K562 (cell line): ENCODE data around the gene MIEF2. TPM values are rescaled to one million over a fixed set of nuclear protein-coding genes. Genes with fewer than 3 reads are reported as not detected.

ENCODE experiments used
- ARID3B ChIP-seq: fragments of 250-450 bp; sonication (Bioruptor Pico); IDR thresholded peaks from 2 replicates; pipeline ENCODE4 v1.4.0; 2020; ENCODE audit warnings: borderline replicate concordance
- E2F3 ChIP-seq: fragments of 250-450 bp; sonication (Bioruptor Pico); IDR thresholded peaks from 2 replicates; pipeline ENCODE4 v1.4.0; 2020; ENCODE audit warnings: mild to moderate bottlenecking
- FUS ChIP-seq: fragments of 200-400 bp; formaldehyde crosslinking; optimal IDR thresholded peaks from 2 replicates; pipeline ENCODE3; 2017; ENCODE audit warnings: low read depth, low read length
- KLF6 ChIP-seq: fragments of 250-450 bp; sonication (Bioruptor Pico); IDR thresholded peaks from 2 replicates; pipeline ENCODE4 v1.4.0; 2020; ENCODE audit warnings: mild to moderate bottlenecking, moderate library complexity, borderline replicate concordance
- MYC ChIP-seq, 2 experiments: fragments of 250-450 bp in 1 of 2; sonication (Bioruptor Pico) in 1 of 2; IDR thresholded peaks; 2 replicates each; pipeline versions ENCODE4 v1.5.1 to v1.6.1; 2012 to 2021; ENCODE audit warnings: low read depth in 2 of 2, borderline replicate concordance in 1 of 2, improper control_type of control experiment in 1 of 2, low read length in 1 of 2, mild to moderate bottlenecking in 1 of 2, moderate library complexity in 1 of 2
- NCOA4 ChIP-seq: fragments of 450-650 bp; IDR thresholded peaks from 2 replicates; pipeline ENCODE4 v1.6.1; 2018; ENCODE audit warnings: mild to moderate bottlenecking; ENCODE audit not compliant: partially characterized antibody
- RERE ChIP-seq: sonication (generic); formaldehyde crosslinking; IDR thresholded peaks from 2 replicates; pipeline ENCODE4 v1.8.0; 2023; ENCODE audit warnings: missing genetic modification reagents, mild to moderate bottlenecking, borderline replicate concordance
- TEAD2 ChIP-seq: fragments of 450-650 bp; IDR thresholded peaks from 2 replicates; pipeline ENCODE4 v1.6.1; 2016; ENCODE audit warnings: missing genetic modification characterization, control low read depth, missing compliant biosample characterization
- ZBTB7A ChIP-seq: IDR thresholded peaks from 2 replicates; pipeline ENCODE4 v1.6.1; 2011; ENCODE audit warnings: low read depth, mild to moderate bottlenecking, low read length, moderate library complexity, borderline replicate concordance; ENCODE audit not compliant: control insufficient read depth
- ZBTB8A ChIP-seq: fragments of 450-650 bp; IDR thresholded peaks from 2 replicates; pipeline ENCODE4 v1.6.1; 2018; ENCODE audit warnings: mild to moderate bottlenecking, moderate library complexity; ENCODE audit not compliant: partially characterized antibody
- ZNF253 ChIP-seq: fragments of 250-450 bp; sonication (Bioruptor Pico); conservative IDR thresholded peaks from 2 replicates; pipeline ENCODE4 v1.6.1; 2021; ENCODE audit warnings: mild to moderate bottlenecking
- ZNF518B ChIP-seq: fragments of 250-450 bp; sonication (Bioruptor Pico); IDR thresholded peaks from 2 replicates; pipeline ENCODE4 v1.5.0; 2021; ENCODE audit warnings: mild to moderate bottlenecking, moderate library complexity
- ZNF57 ChIP-seq: fragments of 450-650 bp; formaldehyde crosslinking; IDR thresholded peaks from 2 replicates; pipeline ENCODE4 v1.4.0; 2020; ENCODE audit warnings: mild to moderate bottlenecking, moderate library complexity
- polyA plus RNA-seq, 8 experiments: library from polyadenylated mRNA; depleted of rRNA in 4 of 8; stranded (reverse) in 5 of 8; unstranded in 3 of 8; fragments of >200 nt; fragmentation: Nextera tagmentation in 2 of 8; fragmentation: Illumina TruSeq in 1 of 8; extraction: Ambion mirVana in 2 of 8; extraction: Trizol in 1 of 8; gene quantifications; 2 replicates each; pipeline versions ENCODE4 v1.2.1 to v1.2.3, GENCODE V29; 2011 to 2014; ENCODE audit warnings: inconsistent platforms in 1 of 8, missing spikeins in 1 of 8
- total RNA-seq, 7 experiments: library from RNA; depleted of rRNA in 6 of 7; stranded (reverse); fragments of >200 nt in 6 of 7; fragmentation: Illumina TruSeq in 2 of 7; extraction: Trizol in 2 of 7; gene quantifications; 2 replicates each; pipeline versions ENCODE4 v1.2.1 to v1.2.3, GENCODE V29; 2011 to 2021; ENCODE audit warnings: low replicate concordance in 1 of 7
- TF ChIP-seq, protein P1 (sequence below): sonication (generic); formaldehyde crosslinking; IDR thresholded peaks from 2 replicates; pipeline ENCODE4 v1.8.1; 2023; ENCODE audit warnings: mild to moderate bottlenecking, missing genetic modification reagents

The MIEF2 gene
- total and polyA plus RNA-seq, 9 of the 15 experiments (the other 6 are each of a cell fraction or from before 2014, with no cell fraction given), result 0.10 to 8.2 (median 2.4) TPM

DNA sequence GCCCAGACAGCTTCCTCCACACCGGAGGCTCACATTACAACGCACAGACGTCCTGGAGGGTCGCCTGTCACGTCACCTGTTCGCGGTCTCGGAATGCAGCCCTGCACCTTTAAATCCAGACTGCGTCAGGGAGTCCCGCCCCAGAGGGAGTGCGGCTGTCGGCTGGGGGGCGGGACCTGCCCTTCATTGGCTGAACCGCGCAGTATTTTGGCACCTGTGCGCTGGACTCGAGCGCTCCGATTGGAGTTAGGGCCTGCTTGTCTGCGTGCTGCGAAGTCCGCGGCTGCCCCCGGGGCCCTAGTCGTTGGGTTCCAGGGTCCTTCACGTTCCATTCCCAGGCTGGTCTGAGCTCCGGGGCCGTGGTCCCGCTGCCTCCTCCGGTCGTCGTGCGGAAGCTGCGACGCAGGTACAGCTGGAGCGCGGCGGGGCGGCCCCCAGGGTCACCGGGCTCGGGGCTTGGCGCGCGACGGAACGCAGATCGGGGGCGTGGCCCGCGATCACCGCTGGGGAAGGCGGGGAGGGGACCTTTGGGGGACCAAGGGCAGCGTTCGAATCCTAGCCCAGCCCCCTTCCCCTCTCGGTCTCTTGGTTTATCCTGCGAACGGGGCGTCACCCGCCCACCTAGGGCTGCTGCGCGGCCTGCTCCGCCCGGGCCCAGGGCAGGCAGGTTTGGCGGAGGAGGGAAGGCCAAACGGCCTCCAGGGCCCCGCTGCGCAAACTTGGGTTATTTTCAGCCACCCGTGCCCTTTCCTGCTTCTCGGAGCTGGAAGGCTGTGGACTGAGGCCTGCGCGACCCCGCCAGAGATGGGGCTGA is at the start of gene MIEF2 (continued):
- no peak for TF ChIP-seq ARID3B (CRISPR knock-in tag)
- TF ChIP-seq E2F3 (CRISPR knock-in tag), result no peak
- no peak for TF ChIP-seq ZBTB8A
- TF ChIP-seq FUS, result no peak
- TF ChIP-seq RERE (CRISPR knock-in tag), result no peak
- TF ChIP-seq ZNF57 (CRISPR knock-in tag), result no peak
- TF ChIP-seq TEAD2 (tag), result no peak
- no peak for TF ChIP-seq KLF6 (CRISPR knock-in tag)
- TF ChIP-seq, protein P1, sequence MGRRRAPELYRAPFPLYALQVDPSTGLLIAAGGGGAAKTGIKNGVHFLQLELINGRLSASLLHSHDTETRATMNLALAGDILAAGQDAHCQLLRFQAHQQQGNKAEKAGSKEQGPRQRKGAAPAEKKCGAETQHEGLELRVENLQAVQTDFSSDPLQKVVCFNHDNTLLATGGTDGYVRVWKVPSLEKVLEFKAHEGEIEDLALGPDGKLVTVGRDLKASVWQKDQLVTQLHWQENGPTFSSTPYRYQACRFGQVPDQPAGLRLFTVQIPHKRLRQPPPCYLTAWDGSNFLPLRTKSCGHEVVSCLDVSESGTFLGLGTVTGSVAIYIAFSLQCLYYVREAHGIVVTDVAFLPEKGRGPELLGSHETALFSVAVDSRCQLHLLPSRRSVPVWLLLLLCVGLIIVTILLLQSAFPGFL (CRISPR knock-in tag), result no peak
- TF ChIP-seq ZBTB7A, result peak; percentile 70; the same call in 1 of the 2 replicates
- TF ChIP-seq NCOA4, result no peak
- no peak for TF ChIP-seq ZNF518B (CRISPR knock-in tag)
- TF ChIP-seq ZNF253 (CRISPR knock-in tag), result no peak
- TF ChIP-seq MYC (IDR thresholded peaks at IDR 0.05; ENCODE audit: low read depth, low read length), result no peak; the same call in 1 of the 2 replicates
- no peak for TF ChIP-seq MYC (CRISPR knock-in tag; IDR thresholded peaks at IDR 0.05; ENCODE audit: borderline replicate concordance, low read depth)
